ENCODE measurements around the gene ERCC6. TPM values are rescaled to one million over a fixed set of nuclear protein-coding genes. Genes with fewer than 3 reads are reported as not detected.

Gene ERCC6
- total and polyA plus RNA-seq, 10 of the 15 experiments (the other 5 are each of a cell fraction or from before 2014, with no cell fraction given), result 4.3 to 15.6 (median 7.8) TPM

DNA sequence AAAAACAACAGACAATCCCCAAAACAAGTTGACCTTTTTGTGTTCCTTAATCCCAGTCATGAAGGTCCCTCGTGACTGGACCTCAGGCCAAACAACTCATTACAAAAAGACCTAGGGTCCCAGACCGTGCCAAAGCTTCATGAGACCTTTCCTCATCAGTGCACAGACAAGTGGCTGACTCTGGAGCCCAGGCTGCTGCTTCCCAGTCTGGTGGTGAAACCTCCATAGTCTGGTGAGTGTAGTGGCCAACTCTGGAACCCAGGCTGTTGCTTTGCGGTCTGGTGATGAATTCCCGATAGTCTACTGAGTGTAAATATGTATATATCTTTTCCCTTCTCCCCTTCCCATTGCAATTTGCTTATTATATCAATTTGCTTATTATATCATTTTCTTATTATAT, 49.1 kb upstream of the ERCC6 start:
- Histone ChIP-seq H4K20me1 (ENCODE audit: control insufficient read depth, insufficient read depth) (no peaks in the 10 kb centered on the region), H2AFZ (ENCODE audit: control insufficient read depth, low read depth, low read length) (no peak overlapping the region), H3K4me3 (no peak overlapping the region), H3K27ac (ENCODE audit: control insufficient read depth, insufficient read depth) (no peak overlapping the region), H3K9ac (ENCODE audit: control insufficient read depth, insufficient read depth, low read length) (no peak overlapping the region), H3K36me3 (ENCODE audit: control insufficient read depth in 2 of 2, insufficient read depth in 2 of 2, low read length in 1 of 2) (no peaks in the 10 kb centered on the region), H3K4me2 (ENCODE audit: control insufficient read depth, insufficient read depth) (no peak overlapping the region), H3K79me2 (ENCODE audit: control insufficient read depth, insufficient read depth, low read length) (no peaks in the 10 kb centered on the region), H3K27me3 (replicated peaks in 1 of 2; ENCODE audit: control insufficient read depth in 2 of 2, insufficient read depth in 2 of 2, low read length in 1 of 2) (no peaks in the 10 kb centered on the region; a peak in 1 of 4 replicates), H3K4me1 (ENCODE audit: control insufficient read depth, insufficient read depth, low read length) (no peaks in the 10 kb centered on the region), H3K9me3 (replicated peaks; ENCODE audit: control insufficient read depth, insufficient read depth, low read length) (peaks cover 3% of the 10 kb centered on the region; the same call in 2 of the 3 replicates)
- TF ChIP-seq ZSCAN29 (IDR thresholded peaks at IDR 0.05) (no peak), POLR2AphosphoS5 (IDR thresholded peaks at IDR 0.05; ENCODE audit: low read length) (no peak), CHD2 (IDR thresholded peaks at IDR 0.05; ENCODE audit: borderline replicate concordance, low read depth, low read length) (no peak)
- TF ChIP-seq, protein P1, sequence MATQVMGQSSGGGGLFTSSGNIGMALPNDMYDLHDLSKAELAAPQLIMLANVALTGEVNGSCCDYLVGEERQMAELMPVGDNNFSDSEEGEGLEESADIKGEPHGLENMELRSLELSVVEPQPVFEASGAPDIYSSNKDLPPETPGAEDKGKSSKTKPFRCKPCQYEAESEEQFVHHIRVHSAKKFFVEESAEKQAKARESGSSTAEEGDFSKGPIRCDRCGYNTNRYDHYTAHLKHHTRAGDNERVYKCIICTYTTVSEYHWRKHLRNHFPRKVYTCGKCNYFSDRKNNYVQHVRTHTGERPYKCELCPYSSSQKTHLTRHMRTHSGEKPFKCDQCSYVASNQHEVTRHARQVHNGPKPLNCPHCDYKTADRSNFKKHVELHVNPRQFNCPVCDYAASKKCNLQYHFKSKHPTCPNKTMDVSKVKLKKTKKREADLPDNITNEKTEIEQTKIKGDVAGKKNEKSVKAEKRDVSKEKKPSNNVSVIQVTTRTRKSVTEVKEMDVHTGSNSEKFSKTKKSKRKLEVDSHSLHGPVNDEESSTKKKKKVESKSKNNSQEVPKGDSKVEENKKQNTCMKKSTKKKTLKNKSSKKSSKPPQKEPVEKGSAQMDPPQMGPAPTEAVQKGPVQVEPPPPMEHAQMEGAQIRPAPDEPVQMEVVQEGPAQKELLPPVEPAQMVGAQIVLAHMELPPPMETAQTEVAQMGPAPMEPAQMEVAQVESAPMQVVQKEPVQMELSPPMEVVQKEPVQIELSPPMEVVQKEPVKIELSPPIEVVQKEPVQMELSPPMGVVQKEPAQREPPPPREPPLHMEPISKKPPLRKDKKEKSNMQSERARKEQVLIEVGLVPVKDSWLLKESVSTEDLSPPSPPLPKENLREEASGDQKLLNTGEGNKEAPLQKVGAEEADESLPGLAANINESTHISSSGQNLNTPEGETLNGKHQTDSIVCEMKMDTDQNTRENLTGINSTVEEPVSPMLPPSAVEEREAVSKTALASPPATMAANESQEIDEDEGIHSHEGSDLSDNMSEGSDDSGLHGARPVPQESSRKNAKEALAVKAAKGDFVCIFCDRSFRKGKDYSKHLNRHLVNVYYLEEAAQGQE (IDR thresholded peaks at IDR 0.05; ENCODE audit: low read depth, low read length), result no peak
- WGBS (ENCODE audit: insufficient coverage, insufficient replicate concordance, low lambda C conversion rate, missing lambda C conversion rate), result 24% methylated on average over 4 of the region's 4 CpGs
- ATAC-seq (no peak), FAIRE-seq (no peak), DNase-seq (ENCODE audit: low read depth, low spot score) (no peak)
- ChIA-PET POLR2A (no interaction called here), CTCF (no interaction called here), RAD21 (ENCODE audit: unreplicated experiment) (no interaction called here), SMC1A (ENCODE audit: uncharacterized antibody, unreplicated experiment) (no interaction called here)
- in situ Hi-C loops (cut with MboI), result no loop called here
- no TSS peak for BruUV-seq (replicated peaks)
- intact Hi-C loops (cut with micrococcal nuclease; ENCODE audit: unreplicated experiment), result no loop called here

DNA sequence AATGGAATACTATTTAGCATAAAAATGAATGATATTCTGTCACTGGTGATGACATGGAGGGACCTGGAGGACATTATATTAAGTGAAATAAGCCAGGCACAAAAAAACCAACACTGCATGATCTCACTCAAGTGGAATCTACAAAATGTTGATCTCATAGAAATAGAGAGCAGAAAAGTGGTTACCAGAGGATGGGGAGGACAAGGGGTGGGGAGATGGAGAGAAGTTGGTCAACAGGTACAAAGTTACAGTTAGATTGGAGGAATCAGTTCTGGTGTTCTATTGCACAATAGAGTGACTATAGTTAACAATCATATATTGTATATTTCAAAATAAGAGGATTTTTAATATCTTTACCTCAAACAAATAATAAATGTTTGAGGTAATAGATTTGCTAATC, 46.5 kb upstream of the ERCC6 start:
- no peaks in the 10 kb centered on the region; a peak in 1 of 4 replicates for H3K27me3 ChIP-seq (replicated peaks in 1 of 2; ENCODE audit: control insufficient read depth in 2 of 2, insufficient read depth in 2 of 2, low read length in 1 of 2)
- H2AFZ ChIP-seq (ENCODE audit: control insufficient read depth, low read depth, low read length), result no peak overlapping the region
- in situ Hi-C loops (cut with MboI), result no loop called here
- no peaks in the 10 kb centered on the region for H3K36me3 ChIP-seq (ENCODE audit: control insufficient read depth in 2 of 2, insufficient read depth in 2 of 2, low read length in 1 of 2)
- DNase-seq (ENCODE audit: low read depth, low spot score), result no peak
- ChIA-PET CTCF (no interaction called here), POLR2A (no interaction called here), SMC1A (ENCODE audit: uncharacterized antibody, unreplicated experiment) (no interaction called here), RAD21 (ENCODE audit: unreplicated experiment) (no interaction called here)
- no peak overlapping the region for H3K4me3 ChIP-seq
- intact Hi-C loops (cut with micrococcal nuclease; ENCODE audit: unreplicated experiment), result no loop called here
- H3K9me3 ChIP-seq (replicated peaks; ENCODE audit: control insufficient read depth, insufficient read depth, low read length), result peaks cover 3% of the 10 kb centered on the region; the same call in 2 of the 3 replicates
- no peak overlapping the region for H3K27ac ChIP-seq (ENCODE audit: control insufficient read depth, insufficient read depth)
- no peak overlapping the region for H3K4me2 ChIP-seq (ENCODE audit: control insufficient read depth, insufficient read depth)
- no TSS peak for BruUV-seq (replicated peaks)
- FAIRE-seq, result no peak
- H3K79me2 ChIP-seq (ENCODE audit: control insufficient read depth, insufficient read depth, low read length), result no peaks in the 10 kb centered on the region
- no peak overlapping the region for H3K9ac ChIP-seq (ENCODE audit: control insufficient read depth, insufficient read depth, low read length)
- no peak for ATAC-seq
- H3K4me1 ChIP-seq (ENCODE audit: control insufficient read depth, insufficient read depth, low read length), result no peaks in the 10 kb centered on the region; the same call in 1 of the 2 replicates
- no peaks in the 10 kb centered on the region for H4K20me1 ChIP-seq (ENCODE audit: control insufficient read depth, insufficient read depth)
- TF ChIP-seq, protein P2, sequence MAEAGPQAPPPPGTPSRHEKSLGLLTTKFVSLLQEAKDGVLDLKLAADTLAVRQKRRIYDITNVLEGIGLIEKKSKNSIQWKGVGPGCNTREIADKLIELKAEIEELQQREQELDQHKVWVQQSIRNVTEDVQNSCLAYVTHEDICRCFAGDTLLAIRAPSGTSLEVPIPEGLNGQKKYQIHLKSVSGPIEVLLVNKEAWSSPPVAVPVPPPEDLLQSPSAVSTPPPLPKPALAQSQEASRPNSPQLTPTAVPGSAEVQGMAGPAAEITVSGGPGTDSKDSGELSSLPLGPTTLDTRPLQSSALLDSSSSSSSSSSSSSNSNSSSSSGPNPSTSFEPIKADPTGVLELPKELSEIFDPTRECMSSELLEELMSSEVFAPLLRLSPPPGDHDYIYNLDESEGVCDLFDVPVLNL (IDR thresholded peaks at IDR 0.05; ENCODE audit: low read depth, low read length), result no peak
- TF ChIP-seq BHLHE40 (IDR thresholded peaks at IDR 0.05; ENCODE audit: borderline replicate concordance in 1 of 2, low read depth in 2 of 2, low read length in 1 of 2) (no peak), SP1 (IDR thresholded peaks at IDR 0.05; ENCODE audit: low read depth, low read length) (no peak), TARDBP (IDR thresholded peaks at IDR 0.05; ENCODE audit: borderline replicate concordance) (no peak), ESRRA (IDR thresholded peaks at IDR 0.05; ENCODE audit: low read length) (no peak), HDAC6 (IDR thresholded peaks at IDR 0.05; ENCODE audit: unreplicated experiment) (no peak), LARP7 (IDR thresholded peaks at IDR 0.05) (no peak), SUPT20H (IDR thresholded peaks at IDR 0.05; ENCODE audit: borderline replicate concordance, control insufficient read depth, low read depth, low read length) (no peak), SREBF1 (IDR thresholded peaks at IDR 0.05; ENCODE audit: low read length) (no peak)
- TF ChIP-seq, protein P3, sequence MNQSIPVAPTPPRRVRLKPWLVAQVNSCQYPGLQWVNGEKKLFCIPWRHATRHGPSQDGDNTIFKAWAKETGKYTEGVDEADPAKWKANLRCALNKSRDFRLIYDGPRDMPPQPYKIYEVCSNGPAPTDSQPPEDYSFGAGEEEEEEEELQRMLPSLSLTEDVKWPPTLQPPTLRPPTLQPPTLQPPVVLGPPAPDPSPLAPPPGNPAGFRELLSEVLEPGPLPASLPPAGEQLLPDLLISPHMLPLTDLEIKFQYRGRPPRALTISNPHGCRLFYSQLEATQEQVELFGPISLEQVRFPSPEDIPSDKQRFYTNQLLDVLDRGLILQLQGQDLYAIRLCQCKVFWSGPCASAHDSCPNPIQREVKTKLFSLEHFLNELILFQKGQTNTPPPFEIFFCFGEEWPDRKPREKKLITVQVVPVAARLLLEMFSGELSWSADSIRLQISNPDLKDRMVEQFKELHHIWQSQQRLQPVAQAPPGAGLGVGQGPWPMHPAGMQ (IDR thresholded peaks at IDR 0.05; ENCODE audit: borderline replicate concordance), result no peak

All from GM12878 (cell line).